OCI-M2 (cell line): ENCODE measurements around the gene ABHD17B.
"Not testable (repeated sequence)": the region's sequence is repeated elsewhere in the genome, so short reads cannot be mapped to it uniquely, and the experiment has no call there.

Experiments used
- DNase-seq: peaks from one replicate; lab custom pipeline; 2025; ENCODE audit not compliant: unreplicated experiment; lab: John Stamatoyannopoulos, UW

ABHD17B gene

DNA sequence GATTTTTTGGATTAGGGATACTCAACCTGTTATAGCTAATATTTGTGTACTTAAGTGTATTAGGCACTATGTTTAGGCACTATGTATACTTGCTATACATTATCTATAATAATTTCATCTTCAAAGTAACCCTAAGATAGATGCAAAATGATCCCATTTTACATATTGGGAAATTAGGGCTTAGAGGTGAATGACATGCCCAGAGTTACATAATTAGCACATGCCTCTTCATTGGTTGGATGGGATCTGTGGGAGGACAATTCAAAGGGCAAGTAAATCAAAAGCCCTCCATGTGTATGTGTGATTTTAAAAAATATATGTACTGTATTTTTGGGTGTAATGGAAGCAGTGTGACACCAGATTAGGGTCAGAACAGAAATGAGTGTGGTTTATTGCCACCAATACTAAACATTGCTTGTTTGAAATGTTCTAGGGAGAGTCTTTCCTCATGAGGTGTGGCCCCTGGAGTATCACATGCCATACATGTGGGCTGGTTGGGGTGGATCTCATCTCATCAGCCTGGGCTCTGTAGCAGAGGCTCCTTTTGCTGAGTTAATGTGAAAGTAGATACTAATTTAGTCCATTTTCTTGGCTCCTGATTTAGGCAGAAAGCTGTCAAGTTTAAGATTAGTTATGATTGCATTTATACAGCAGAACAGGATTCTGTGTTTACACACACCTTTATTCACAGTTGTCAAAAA lies 6.0 kb upstream of the ABHD17B start:
- no peak for DNase-seq

GRCh38 chr9:71915495-71915894 lies 4.5 kb upstream of the ABHD17B start:
- DNase-seq, result no peak

DNA sequence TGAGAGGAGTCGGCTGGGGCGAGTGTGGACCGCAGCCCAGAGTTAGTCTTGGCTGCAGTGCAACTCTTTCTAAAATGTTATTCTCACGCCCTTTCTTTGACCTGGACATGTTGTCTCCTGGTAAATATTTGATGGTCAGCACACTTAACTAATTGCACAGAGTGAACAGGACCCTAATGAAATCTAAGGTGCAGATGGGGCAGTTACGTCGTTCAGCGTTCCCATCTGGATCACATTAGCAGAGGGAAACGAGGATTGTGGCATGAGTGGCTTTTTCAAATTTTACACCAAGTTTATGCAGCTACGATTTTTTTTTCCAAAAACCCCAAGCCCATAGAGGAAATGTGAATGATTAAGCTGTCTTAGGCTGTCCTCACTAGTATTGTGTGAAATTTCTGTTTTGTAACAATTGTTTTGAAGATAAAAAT lies 929 bp upstream of the ABHD17B start:
- DNase-seq, result no peak

GRCh38 chr9:71910650-71911060 lies 338 bp downstream of the ABHD17B start:
- no peak for DNase-seq

- no peak for DNase-seq
Observed at GRCh38 chr9:71909887-71910649, 925 bp downstream of the ABHD17B start.

DNA sequence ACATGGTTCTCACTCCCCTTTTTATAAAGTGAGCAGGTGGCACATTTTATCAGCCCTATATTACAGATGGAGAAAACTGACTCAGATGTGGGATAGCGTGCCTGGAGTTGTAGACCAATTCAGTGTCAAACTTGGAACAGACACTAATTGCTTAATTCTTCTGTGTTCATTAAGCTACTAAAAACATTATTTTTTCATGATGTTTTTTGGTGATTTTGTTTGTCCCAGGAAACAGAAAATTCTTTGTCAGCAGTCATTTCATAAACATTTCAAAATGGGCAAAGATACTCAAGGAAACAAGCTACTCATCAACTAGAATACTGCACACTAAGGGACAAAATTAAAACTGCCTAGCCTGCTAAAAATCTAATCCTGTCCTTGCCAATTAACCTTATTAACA lies 2.2 kb downstream of the ABHD17B start:
- DNase-seq, result no peak

DNA sequence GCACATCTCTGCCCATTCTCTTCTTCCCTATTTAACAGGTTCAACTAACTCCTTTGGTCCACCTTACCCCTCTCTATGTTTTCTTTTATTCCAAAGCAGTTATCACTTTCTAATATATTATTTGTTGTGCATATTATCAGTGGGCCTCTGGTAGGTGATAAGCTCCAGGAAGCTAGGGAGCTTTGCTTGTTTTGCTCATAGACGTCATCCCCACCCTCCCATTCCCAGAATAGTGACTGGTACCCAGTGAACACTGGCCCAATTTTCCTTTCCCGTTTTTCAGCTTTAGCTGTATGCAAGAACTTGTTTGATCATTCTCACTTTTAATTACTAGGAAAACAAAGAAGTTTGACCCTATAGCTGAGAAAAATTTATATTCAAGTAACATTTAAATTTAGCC lies 6.9 kb downstream of the ABHD17B start:
- no peak for DNase-seq

DNA sequence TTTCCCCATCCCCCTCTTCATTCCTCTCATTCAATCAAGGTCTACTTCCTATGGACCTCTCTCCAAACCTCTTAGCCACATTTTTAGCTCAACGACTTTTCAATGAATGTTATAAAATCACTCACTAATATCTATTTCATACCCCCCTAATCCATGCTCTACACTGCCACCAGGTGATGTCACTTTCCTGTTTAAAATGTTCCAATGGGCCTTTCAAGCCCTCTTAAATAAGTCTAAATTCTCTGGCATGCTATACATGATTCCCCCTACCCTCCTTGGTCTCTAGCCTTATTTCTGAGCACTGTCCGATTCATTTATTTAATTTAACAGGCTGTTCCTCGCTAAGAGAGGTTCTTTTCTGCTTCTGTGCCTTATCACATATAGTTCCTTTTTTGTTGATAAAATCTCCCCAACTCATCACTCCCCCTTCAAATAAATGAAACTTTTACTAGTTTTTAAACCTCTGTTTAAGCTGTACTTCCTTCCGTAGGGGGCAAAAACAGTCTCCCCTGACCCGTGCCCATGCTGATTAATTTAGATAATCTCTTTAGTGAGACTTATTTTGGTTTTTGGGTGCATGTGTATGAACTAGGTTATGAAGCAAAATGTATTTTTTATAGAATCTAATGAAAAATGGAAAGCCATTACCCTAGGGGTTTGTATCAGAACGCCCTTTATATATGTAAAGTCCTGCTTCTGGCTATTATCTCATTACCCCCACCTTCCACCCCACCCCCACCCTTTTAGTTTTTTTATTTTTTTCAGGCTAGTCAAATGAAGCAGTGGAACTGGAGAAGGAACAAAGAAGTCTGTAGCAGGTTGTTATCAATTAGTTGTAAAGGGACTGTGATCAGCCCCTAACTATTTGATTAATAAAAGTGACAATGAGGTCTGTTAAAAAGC lies 9.0 kb downstream of the ABHD17B start:
- no peak for DNase-seq

- DNase-seq, result not testable (repeated sequence)
Observed at GRCh38 chr9:71898756-71899155, 12.2 kb downstream of the ABHD17B start.

DNA sequence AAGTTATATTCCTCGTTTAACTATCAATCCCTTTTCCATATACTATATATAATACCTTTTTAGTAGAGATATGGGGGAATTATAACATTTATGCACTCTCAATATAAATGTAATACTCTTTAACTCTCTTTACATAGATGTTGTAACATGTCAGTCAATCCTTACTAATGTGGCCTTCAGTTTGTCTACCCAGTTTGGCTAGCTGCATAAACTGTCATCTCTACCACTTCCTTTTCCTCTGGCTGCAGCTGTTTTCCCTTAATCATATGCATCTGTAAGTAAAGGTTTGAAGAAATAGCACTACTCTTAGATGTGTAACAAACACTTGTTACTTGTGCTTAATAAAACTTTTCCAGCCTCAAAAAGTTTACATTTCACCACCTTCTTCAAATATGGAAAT lies 13.4 kb downstream of the ABHD17B start:
- no peak for DNase-seq

DNA sequence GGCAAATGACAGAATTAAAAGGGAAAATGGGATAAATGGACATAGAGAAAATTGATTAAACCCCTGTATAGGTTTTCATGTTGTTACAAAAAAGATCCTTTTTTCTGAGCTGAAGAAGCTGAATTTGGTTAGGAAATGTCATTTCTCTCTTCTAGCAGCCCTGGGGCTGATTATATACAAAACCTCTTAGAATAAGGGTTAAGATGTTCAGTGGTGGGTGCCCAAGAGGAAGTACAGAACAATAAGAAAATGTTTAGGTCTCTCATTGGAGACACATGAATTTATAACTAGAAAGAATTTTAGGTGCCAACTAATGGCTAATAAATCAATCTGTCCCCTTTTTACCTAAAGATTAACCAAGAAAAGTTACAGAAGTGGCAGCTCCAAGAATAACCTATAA lies 14.2 kb downstream of the ABHD17B start:
- no peak for DNase-seq

DNA sequence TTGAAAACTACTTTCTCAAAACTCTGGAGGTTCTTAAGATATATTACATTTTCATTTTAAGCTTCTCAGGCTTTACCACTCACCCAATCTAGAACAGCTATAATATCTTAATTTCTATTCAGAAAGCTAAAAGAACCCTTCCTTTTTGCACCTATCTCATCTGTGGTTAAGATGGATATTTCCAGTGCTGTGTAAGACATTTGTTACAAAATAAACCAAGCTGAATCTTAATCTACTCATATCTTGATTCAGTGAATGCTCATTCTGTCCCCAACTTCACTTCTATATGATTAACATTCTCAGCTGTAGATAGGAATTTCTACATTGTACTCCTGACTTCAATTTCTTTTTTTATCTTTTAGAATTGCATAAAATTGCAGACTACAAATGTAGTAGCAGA lies 15.0 kb downstream of the ABHD17B start:
- no peak for DNase-seq

GRCh38 chr9:71895117-71895516 lies 15.9 kb downstream of the ABHD17B start:
- no peak for DNase-seq

DNA sequence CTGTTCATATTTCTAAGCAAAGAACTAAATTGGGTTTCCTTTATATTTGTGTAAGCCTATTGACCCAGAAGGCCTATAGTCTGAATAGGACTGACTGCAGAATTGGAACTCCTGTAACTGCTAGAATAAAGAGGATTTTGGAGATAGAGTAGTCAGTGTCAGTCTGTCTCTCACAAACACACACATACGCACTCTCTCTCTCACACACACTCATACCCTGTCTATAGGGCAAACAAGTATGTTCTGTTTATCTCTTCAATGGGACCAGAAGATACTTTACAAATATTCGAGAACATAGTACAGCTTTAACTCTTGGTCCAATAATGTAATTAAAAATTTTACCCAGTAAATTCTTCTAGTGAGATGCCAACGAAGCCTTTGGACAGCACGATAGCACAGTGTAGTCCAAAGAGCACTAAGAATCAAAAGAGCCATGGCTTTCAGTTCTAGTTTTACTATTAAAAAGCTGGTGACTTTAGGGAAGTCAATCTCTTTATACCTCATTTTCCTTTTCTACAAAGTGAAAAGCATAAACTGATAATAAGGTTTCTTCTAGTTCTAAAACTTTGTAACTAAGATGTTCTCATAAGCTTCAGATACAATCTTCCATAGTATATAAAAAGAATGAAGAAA lies 19.3 kb downstream of the ABHD17B start:
- no peak for DNase-seq

GRCh38 chr9:71890042-71890679 lies 20.8 kb downstream of the ABHD17B start:
- no peak for DNase-seq

DNA sequence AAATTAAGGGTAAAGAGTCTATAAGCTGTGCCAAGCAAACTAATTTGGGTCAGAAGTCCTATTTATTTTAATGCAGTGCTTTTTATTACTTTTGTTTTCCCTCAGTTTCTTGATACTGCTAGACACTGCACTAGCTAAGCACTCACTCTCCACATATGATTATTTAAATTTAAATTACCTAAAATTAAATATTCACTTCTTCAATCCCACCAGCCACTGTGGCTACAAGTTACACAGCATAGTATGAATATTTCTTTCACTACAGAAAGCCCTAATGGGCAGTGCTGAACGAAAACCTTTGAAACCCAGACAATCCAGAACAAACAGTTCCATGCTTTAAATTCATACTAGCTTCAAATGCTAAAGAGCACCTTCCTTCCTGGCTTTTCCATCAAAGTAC lies 23.6 kb downstream of the ABHD17B start:
- no peak for DNase-seq

DNA sequence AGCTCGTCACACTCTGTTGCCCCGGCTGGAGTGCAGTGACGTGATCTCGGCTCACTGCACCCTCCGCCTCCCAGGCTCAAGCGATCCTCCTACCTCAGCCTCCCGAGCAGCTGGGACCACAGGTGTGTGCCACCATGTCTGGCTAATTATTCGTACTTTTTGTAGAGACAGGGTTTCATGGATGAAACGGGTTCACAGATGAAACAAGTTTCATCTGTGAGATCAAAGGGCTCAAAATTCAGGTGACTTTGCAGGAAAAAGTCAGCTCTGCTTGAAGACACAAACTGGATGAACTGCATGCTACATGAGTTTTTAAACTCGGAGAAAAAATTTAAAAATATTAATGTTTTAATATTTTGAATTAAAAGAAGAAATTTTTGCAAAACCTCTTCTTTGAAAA lies 24.5 kb downstream of the ABHD17B start:
- no peak for DNase-seq

GRCh38 chr9:71886015-71886414 lies 25.0 kb downstream of the ABHD17B start:
- no peak for DNase-seq

- no peak for DNase-seq
Observed at GRCh38 chr9:71885467-71885866, 25.5 kb downstream of the ABHD17B start.

DNA sequence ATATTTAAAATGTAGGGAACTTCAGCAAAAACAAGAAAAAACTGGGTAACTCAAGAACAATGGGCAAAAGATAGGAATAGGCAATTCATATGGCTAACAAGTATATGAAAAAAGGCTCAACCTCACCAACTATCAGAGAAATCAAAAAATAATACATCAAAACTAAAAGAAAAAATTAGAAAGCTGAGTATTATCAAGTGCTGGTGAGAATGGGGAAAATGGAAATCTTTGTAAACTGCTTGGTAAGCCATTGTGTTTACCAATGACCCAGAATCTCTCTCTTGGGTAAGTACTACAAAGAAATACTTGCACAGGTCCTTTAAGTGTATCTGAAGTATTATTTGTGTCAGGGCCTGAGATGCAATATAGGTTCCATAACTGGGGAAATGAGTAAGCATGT lies 27.0 kb downstream of the ABHD17B start:
- no peak for DNase-seq
